ENCODE measurements around the gene DGKG. TPM values are rescaled to one million over a fixed set of nuclear protein-coding genes. Genes with fewer than 3 reads are reported as not detected.

DGKG gene
- total RNA-seq, 1 donor from 2014 or later, result 5.7 TPM

GRCh38 chr3:186339180-186339918 lies 22.7 kb downstream of the DGKG start:
- Histone ChIP-seq H3K27ac (no peak overlapping the region), H3K4me3 (no peak overlapping the region), H3K36me3 (no peaks in the 10 kb centered on the region), H3K4me1 (peaks cover 5% of the 10 kb centered on the region), H3K9me3 (no peaks in the 10 kb centered on the region), H3K27me3 (ENCODE audit: low read depth) (no peaks in the 10 kb centered on the region)
- ATAC-seq (no peak), DNase-seq (no peak)
- TF ChIP-seq, protein P1, sequence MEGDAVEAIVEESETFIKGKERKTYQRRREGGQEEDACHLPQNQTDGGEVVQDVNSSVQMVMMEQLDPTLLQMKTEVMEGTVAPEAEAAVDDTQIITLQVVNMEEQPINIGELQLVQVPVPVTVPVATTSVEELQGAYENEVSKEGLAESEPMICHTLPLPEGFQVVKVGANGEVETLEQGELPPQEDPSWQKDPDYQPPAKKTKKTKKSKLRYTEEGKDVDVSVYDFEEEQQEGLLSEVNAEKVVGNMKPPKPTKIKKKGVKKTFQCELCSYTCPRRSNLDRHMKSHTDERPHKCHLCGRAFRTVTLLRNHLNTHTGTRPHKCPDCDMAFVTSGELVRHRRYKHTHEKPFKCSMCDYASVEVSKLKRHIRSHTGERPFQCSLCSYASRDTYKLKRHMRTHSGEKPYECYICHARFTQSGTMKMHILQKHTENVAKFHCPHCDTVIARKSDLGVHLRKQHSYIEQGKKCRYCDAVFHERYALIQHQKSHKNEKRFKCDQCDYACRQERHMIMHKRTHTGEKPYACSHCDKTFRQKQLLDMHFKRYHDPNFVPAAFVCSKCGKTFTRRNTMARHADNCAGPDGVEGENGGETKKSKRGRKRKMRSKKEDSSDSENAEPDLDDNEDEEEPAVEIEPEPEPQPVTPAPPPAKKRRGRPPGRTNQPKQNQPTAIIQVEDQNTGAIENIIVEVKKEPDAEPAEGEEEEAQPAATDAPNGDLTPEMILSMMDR (IDR thresholded peaks at IDR 0.05), result no peak
- intact Hi-C loops (cut with DNase I), result no loop called here

GRCh38 chr3:186333256-186333655 lies 28.8 kb downstream of the DGKG start:
- H3K36me3 ChIP-seq, result no peaks in the 10 kb centered on the region
- H3K4me3 ChIP-seq, result no peak overlapping the region
- DNase-seq (no peak), ATAC-seq (no peak)
- no peaks in the 10 kb centered on the region for H3K27me3 ChIP-seq (ENCODE audit: low read depth)
- H3K9me3 ChIP-seq, result no peaks in the 10 kb centered on the region
- H3K27ac ChIP-seq, result no peak overlapping the region
- intact Hi-C loops (cut with DNase I), result no loop called here
- TF ChIP-seq, protein P1 (IDR thresholded peaks at IDR 0.05), result no peak
- H3K4me1 ChIP-seq, result no peaks in the 10 kb centered on the region

DNA sequence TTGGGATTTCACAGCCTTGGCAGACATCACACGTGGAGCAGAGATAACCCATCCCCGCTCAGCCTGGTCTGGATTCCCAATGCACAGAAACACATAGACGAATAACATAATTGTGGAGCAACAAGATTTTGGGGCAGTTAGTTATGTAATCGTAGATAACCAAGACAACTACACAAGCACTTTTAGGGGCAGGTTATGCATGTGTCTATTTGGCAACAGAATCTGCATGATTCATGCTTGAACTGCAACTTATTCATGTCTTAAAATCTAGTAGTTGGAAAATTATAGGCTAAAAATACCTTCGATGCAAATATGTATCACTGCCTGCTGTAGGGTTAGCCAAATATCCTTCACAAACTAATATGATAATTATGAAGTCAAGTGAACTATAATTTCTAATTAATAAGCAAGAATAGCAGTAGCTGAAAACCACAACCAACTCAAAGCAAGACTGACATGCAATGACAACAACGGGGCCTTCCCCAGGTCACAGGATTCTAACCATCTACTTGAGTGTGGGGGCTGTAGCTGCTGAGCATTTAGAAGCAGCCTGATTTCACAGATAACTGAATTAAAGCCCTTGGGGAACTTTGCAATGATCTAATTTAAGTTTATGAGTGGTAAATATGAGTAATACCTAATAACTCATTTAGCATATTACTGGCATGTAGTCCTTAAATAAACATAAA lies 31.1 kb downstream of the DGKG start:
- Histone ChIP-seq H3K9me3 (no peaks in the 10 kb centered on the region), H3K4me1 (no peaks in the 10 kb centered on the region), H3K27ac (no peak overlapping the region), H3K36me3 (no peaks in the 10 kb centered on the region), H3K4me3 (no peak overlapping the region), H3K27me3 (ENCODE audit: low read depth) (no peaks in the 10 kb centered on the region)
- TF ChIP-seq, protein P1 (IDR thresholded peaks at IDR 0.05), result no peak
- intact Hi-C loops (cut with DNase I), result no loop called here
- no peak for ATAC-seq
- no peak for DNase-seq

DNA sequence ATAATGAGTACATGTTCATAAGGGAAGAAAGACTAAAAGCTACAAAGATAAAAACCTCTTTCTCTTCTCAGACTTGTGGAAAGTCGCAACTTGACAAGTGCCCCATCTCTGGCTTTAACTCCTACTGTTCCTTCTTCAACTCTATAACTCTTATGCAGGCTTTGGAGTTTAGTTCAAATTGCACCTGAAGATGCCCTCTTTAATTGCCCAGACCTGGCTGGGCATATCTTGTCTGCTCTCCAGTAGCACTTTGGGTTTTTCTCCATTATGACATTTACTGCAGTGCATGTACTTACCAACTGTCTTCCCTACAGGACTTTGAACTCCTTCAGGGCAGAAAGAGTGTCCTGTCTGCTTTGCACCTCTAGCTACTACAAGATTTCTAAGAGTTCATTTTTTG lies 32.4 kb downstream of the DGKG start:
- TF ChIP-seq, protein P1 (IDR thresholded peaks at IDR 0.05), result no peak
- Histone ChIP-seq H3K27me3 (ENCODE audit: low read depth) (no peaks in the 10 kb centered on the region), H3K27ac (no peak overlapping the region), H3K9me3 (no peaks in the 10 kb centered on the region), H3K4me3 (no peak overlapping the region), H3K36me3 (no peaks in the 10 kb centered on the region), H3K4me1 (no peaks in the 10 kb centered on the region)
- intact Hi-C loops (cut with DNase I), result no loop called here
- no peak for ATAC-seq
- DNase-seq, result no peak

DNA sequence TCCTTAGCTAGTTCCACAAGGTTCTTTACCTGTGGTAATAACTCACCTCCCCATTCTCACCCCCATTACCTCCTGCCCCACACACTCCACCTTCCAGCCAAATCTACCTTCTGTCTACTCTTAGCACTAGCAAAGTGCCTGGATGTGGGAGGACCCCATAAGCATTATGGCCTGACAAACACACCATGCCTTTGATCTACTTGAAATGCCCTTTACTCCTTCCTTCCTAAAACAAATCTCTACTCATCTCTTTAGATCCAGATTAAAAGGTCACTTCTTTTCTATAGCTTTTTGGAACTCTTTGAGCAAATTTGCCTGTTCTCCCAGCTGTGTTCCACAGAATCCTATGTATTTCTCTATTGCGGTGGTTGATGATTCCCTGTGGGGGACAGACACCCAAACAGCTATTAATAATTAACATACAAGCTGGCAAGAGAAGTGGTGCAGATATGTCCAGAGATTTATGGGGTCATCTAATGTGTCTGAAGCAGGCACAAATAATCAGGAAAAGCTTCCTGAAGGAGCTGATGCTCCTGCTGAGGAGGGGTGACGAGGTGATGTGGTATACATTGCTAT lies 34.0 kb downstream of the DGKG start:
- ATAC-seq (no peak), DNase-seq (no peak)
- Histone ChIP-seq H3K36me3 (no peaks in the 10 kb centered on the region), H3K4me1 (no peaks in the 10 kb centered on the region), H3K4me3 (no peak overlapping the region), H3K9me3 (no peaks in the 10 kb centered on the region), H3K27me3 (ENCODE audit: low read depth) (no peaks in the 10 kb centered on the region), H3K27ac (no peak overlapping the region)
- TF ChIP-seq, protein P1 (IDR thresholded peaks at IDR 0.05), result no peak
- intact Hi-C loops (cut with DNase I), result no loop called here
